Fibroblast of lung (primary cell): ENCODE measurements around the gene IL10.

Experiments
- CTCF ChIP-seq, 2 donors: IDR thresholded peaks in 1 of 2; conservative IDR thresholded peaks in 1 of 2; 1 replicate in 1 of 2; 2 replicates in 1 of 2; pipeline ENCODE4 v1.5.1; 2011 to 2012; ENCODE audit warnings: low read length in 2 of 2, control low read depth in 1 of 2, inconsistent platforms in 1 of 2, low read depth in 1 of 2, mild to moderate bottlenecking in 1 of 2
- EZH2 ChIP-seq: IDR thresholded peaks from 2 replicates; pipeline ENCODE4 v1.5.1; 2012; ENCODE audit warnings: low read length, control low read depth, mild to moderate bottlenecking; ENCODE audit errors: missing control alignments

GRCh38 chr1:206800891-206801290 is 28.6 kb upstream of the IL10 start:
- TF ChIP-seq EZH2 (no peak), CTCF (conservative IDR thresholded peaks at IDR 0.05 in 1 of 2, IDR thresholded peaks at IDR 0.05 in 1 of 2; ENCODE audit: low read depth in 1 of 2, low read length in 2 of 2) (no peak)
